ENCODE data around the gene RREB1. TPM values are rescaled to one million over a fixed set of nuclear protein-coding genes. Genes with fewer than 3 reads are reported as not detected.

RREB1 gene
- total RNA-seq, 4 donors from 2014 or later: 17.7 to 36.6 (median 28.8) TPM

DNA sequence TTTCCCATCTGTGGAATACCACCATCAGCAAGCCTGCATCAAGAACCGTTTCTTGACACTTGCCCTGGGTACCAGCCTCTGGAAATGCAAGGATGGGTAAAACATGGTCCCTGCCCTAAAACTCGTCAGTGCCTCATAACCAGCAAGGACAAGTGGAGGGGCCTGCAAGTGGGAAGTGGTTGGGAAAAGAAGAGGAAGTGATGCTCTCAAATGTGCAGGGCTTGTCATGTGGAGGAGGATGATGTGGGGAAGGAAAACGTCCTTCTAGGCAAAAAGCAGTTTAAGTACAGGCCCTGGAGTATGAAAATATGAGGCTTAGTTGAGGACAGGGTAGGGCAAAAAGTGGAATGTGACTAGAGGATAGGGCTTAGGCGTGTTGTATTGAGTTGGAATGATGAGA, 19.0 kb downstream of the RREB1 start:
- 76% methylated on average over 4 of the region's 4 CpGs for WGBS
- peaks cover 43 to 66% (median 57%) of the 10 kb centered on the region in 4 donors for H3K4me1 ChIP-seq
- no peak overlapping the region for H3K4me3 ChIP-seq
- H3K27ac ChIP-seq (replicated peaks in 1 of 4): peak overlapping the region in 1 of 4 donors; percentile 14
- DNase-seq (ENCODE audit: extremely low spot score): no peak
- intact Hi-C loops (cut with DNase I): no loop called here
- no peaks in the 10 kb centered on the region for H3K9me3 ChIP-seq
- no peak for TF ChIP-seq POLR2A (IDR thresholded peaks at IDR 0.05; ENCODE audit: low read depth)
- TF ChIP-seq, protein P1, sequence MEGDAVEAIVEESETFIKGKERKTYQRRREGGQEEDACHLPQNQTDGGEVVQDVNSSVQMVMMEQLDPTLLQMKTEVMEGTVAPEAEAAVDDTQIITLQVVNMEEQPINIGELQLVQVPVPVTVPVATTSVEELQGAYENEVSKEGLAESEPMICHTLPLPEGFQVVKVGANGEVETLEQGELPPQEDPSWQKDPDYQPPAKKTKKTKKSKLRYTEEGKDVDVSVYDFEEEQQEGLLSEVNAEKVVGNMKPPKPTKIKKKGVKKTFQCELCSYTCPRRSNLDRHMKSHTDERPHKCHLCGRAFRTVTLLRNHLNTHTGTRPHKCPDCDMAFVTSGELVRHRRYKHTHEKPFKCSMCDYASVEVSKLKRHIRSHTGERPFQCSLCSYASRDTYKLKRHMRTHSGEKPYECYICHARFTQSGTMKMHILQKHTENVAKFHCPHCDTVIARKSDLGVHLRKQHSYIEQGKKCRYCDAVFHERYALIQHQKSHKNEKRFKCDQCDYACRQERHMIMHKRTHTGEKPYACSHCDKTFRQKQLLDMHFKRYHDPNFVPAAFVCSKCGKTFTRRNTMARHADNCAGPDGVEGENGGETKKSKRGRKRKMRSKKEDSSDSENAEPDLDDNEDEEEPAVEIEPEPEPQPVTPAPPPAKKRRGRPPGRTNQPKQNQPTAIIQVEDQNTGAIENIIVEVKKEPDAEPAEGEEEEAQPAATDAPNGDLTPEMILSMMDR (IDR thresholded peaks at IDR 0.05): no peak
- no peak for TF ChIP-seq POLR2AphosphoS5 (IDR thresholded peaks at IDR 0.05)
- TF ChIP-seq EP300 (IDR thresholded peaks at IDR 0.05): no peak
- H3K27me3 ChIP-seq: no peaks in the 10 kb centered on the region
- H3K36me3 ChIP-seq: peaks cover 0 to 8% (median 0%) of the 10 kb centered on the region in 4 donors

DNA sequence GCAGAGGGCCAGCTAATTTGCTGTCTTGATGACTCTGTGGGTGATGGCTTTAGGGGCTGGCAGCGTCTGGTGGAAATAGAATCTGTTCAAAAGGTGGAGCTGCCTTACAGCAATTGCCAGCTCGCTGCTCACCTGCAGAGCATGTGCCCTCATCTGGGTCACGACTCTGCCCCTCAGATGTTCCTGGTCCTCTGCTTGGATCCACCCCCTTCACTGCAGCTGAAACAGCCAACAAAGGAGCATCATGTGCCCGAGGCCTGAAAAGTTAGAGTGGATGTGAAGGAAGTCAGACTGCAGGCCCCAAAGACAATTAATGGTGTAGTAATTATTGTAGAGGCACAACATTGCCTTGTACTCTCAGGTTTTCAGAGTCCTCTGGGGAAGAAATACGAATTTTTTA, 19.9 kb downstream of the RREB1 start:
- no peaks in the 10 kb centered on the region for H3K27me3 ChIP-seq
- DNase-seq (ENCODE audit: extremely low spot score): no peak
- TF ChIP-seq POLR2AphosphoS5 (IDR thresholded peaks at IDR 0.05): no peak
- TF ChIP-seq, protein P1 (IDR thresholded peaks at IDR 0.05): no peak
- no peak for TF ChIP-seq POLR2A (IDR thresholded peaks at IDR 0.05; ENCODE audit: low read depth)
- TF ChIP-seq EP300 (IDR thresholded peaks at IDR 0.05): no peak
- no peak overlapping the region for H3K27ac ChIP-seq (replicated peaks in 1 of 4)
- WGBS: 86% methylated on average over 5 of the region's 5 CpGs
- peaks cover 43 to 69% (median 60%) of the 10 kb centered on the region in 4 donors for H3K4me1 ChIP-seq
- peaks cover 0 to 3% (median 0%) of the 10 kb centered on the region in 4 donors for H3K36me3 ChIP-seq
- H3K9me3 ChIP-seq: no peaks in the 10 kb centered on the region
- intact Hi-C loops (cut with DNase I): no loop called here
- H3K4me3 ChIP-seq: no peak overlapping the region

DNA sequence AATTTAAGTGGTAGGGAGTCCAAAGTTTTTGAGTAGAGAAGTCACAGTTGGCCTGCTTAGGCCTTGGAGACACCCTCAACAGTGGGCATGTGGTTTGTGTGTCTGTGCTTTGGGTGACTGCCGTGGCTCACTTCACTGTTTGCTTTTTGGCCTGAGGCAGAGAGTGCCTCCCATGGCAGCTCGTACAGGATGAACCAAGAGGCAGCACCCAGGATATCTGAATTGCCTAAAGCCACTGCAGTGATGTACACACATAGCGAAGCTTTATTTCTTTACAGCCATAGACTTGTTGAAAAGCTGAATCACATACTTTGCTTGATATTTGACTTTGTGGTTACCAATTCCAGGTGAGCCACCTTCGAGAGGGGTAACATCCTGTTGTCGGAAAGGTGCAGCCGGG, 21.6 kb downstream of the RREB1 start:
- Histone ChIP-seq H3K36me3 (no peaks in the 10 kb centered on the region), H3K27me3 (no peaks in the 10 kb centered on the region), H3K27ac (replicated peaks in 1 of 4) (peak overlapping the region in 1 of 4 donors; percentile 12), H3K4me1 (peaks cover 34 to 66% (median 55%) of the 10 kb centered on the region in 4 donors), H3K9me3 (no peaks in the 10 kb centered on the region), H3K4me3 (no peak overlapping the region)
- intact Hi-C loops (cut with DNase I): no loop called here
- no peak for DNase-seq (ENCODE audit: extremely low spot score)
- TF ChIP-seq EP300 (IDR thresholded peaks at IDR 0.05) (no peak), POLR2A (IDR thresholded peaks at IDR 0.05; ENCODE audit: low read depth) (no peak), POLR2AphosphoS5 (IDR thresholded peaks at IDR 0.05) (no peak)
- TF ChIP-seq, protein P1 (IDR thresholded peaks at IDR 0.05): no peak
- 86% methylated on average over 6 of the region's 6 CpGs for WGBS

DNA sequence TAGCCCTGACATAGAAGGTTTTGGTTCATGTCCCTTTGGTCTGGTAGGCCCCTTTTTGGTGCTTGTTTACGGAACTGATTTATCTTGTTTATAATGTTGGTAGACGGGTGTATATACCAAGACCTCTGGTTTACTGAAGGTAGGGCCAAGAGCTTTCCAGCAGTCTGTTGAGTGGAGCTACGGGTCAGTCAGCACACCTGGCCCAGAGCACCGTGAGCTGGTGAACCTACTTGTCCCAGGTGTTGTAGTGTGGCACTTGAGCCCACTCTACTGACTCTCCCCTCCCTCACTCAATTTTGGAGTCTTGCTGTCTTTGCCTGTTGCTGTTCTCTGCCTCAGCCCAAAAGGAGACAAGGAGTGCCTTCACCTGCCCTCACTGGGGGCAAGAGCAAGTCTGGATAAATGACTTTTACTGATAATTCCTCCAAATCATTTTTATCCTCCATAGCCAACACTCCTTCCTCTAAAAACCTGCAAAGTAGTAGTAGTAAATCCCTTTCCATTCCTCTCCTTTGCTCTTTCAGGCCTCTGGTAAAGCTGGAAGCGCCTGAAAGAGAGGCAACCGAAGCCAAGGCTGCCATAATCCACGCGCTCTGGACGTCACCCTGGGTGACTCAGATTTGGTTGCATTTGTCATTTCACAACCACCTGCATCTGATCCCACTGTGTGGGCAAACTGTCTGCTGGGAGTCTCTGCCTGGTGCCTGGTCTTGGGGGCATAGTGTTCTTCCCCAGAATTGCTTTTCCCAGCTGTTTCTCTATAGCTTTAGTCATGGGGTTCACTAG, 22.2 kb downstream of the RREB1 start:
- peak overlapping the region in 2 of 4 donors; percentile 11 to 12 for H3K27ac ChIP-seq (replicated peaks in 1 of 4)
- peaks cover 28 to 61% (median 50%) of the 10 kb centered on the region in 4 donors for H3K4me1 ChIP-seq
- no peaks in the 10 kb centered on the region for H3K36me3 ChIP-seq
- TF ChIP-seq POLR2AphosphoS5 (IDR thresholded peaks at IDR 0.05) (peak; percentile 13 to 63), EP300 (IDR thresholded peaks at IDR 0.05) (no peak)
- no peak overlapping the region for H3K4me3 ChIP-seq
- H3K9me3 ChIP-seq: no peaks in the 10 kb centered on the region
- WGBS: 79% methylated on average over 9 of the region's 9 CpGs
- DNase-seq (ENCODE audit: extremely low spot score): no peak
- H3K27me3 ChIP-seq: no peaks in the 10 kb centered on the region
- intact Hi-C loops (cut with DNase I): no loop called here

DNA sequence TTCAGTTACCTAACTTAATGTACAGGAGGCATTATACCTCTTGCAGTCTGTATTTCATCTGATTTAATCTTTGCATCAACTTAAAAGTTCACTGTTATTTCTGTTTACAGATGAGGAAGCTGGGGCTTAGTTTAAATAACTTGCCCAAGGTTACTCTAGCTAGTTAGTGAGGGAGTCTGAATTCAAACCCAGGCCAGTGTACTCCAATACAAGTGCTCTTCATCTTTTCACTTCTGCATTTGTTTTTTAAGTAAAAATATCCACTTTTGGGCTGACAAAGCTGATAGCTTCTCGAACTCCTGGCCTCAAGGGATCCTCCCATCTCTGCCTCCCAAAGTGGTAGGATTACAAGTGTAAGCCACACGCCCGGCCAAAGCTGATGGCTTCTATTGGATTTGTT, 23.6 kb downstream of the RREB1 start:
- Histone ChIP-seq H3K4me1 (peaks cover 18 to 55% (median 40%) of the 10 kb centered on the region in 4 donors), H3K27ac (replicated peaks in 1 of 4) (no peak overlapping the region), H3K9me3 (no peaks in the 10 kb centered on the region), H3K27me3 (no peaks in the 10 kb centered on the region), H3K4me3 (no peak overlapping the region), H3K36me3 (no peaks in the 10 kb centered on the region)
- DNase-seq (ENCODE audit: extremely low spot score): no peak
- WGBS: 84% methylated on average over 3 of the region's 3 CpGs
- TF ChIP-seq POLR2A (IDR thresholded peaks at IDR 0.05; ENCODE audit: low read depth) (no peak), EP300 (IDR thresholded peaks at IDR 0.05) (no peak), POLR2AphosphoS5 (IDR thresholded peaks at IDR 0.05) (no peak)
- TF ChIP-seq, protein P1 (IDR thresholded peaks at IDR 0.05): no peak
- intact Hi-C loops (cut with DNase I): no loop called here
